ENCODE data around the gene PDE11A. TPM values are rescaled to one million over a fixed set of nuclear protein-coding genes. Genes with fewer than 3 reads are reported as not detected.

Gene PDE11A
- total RNA-seq, 2 donors from 2014 or later = 2.6 to 3.2 TPM

DNA sequence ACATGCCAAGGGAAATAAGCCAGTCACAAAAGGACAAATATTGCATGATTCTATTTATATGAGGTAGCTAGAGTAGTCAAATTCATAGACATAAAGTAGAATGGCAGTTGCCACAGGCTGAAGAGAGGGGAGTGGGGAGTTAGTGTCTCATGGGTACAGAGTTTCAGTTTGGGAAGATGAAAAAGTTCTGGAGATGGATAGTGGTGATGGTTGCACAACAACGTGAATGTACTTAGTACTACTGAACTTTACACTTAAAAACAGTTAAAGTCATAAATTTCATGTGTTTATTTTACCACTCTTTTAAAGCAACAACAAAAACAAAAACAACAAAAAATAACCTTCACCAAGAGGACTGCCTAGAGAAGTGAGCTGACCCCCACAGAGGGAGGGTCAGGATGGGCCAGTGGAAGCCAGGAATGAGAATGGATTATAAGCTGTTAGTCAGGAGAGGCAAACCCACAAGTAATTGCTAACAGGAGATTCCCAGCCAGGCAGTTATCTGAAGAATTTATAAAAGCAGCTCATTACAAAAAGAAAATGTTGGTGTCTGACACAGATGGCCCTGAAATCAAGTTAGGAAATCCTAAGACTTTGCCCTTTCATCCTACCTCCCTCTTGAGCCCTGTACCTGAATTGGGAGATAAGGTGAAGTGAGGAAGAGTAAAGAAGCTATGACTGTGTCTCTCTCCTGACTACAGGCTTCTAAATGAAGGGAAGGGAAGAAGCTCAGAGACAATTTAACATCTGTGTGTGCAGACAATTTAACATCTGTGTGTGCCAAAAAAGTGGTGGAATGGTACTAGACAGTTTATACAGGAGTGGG lies 263.4 kb downstream of the PDE11A start:
- Histone ChIP-seq H3K36me3 (no peaks in the 10 kb centered on the region), H3K4me1 (no peaks in the 10 kb centered on the region), H3K9me3 (no peaks in the 10 kb centered on the region), H3K9ac (ENCODE audit: low read depth in 2 of 2, low read length in 2 of 2) (no peak overlapping the region), H3K27me3 (no peaks in the 10 kb centered on the region), H3K4me3 (no peak overlapping the region), H3K27ac (no peak overlapping the region)
- intact Hi-C loops (cut with DNase I) = no loop called here
- no peak for DNase-seq
- TF ChIP-seq, protein P1, sequence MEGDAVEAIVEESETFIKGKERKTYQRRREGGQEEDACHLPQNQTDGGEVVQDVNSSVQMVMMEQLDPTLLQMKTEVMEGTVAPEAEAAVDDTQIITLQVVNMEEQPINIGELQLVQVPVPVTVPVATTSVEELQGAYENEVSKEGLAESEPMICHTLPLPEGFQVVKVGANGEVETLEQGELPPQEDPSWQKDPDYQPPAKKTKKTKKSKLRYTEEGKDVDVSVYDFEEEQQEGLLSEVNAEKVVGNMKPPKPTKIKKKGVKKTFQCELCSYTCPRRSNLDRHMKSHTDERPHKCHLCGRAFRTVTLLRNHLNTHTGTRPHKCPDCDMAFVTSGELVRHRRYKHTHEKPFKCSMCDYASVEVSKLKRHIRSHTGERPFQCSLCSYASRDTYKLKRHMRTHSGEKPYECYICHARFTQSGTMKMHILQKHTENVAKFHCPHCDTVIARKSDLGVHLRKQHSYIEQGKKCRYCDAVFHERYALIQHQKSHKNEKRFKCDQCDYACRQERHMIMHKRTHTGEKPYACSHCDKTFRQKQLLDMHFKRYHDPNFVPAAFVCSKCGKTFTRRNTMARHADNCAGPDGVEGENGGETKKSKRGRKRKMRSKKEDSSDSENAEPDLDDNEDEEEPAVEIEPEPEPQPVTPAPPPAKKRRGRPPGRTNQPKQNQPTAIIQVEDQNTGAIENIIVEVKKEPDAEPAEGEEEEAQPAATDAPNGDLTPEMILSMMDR (IDR thresholded peaks at IDR 0.05) = no peak

DNA sequence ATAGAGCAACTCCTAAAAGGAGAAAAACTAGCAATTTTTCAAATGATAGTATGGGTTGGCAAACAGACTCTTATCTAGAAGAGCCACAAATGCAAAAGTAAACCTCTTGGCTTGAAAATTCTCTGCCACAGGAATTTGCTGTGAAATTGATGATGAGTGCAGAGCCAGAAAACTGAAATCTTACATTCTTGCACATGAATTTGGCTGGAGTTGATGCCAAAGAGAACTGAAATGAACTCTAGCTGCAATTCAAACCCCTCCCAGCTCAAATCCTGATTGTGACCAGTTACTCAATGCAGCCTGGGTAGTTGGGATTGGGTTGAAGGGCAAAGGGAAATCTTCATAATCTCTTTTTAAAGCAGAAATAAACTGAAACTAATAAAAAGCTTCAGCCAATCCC lies 266.6 kb downstream of the PDE11A start:
- no peaks in the 10 kb centered on the region for H3K36me3 ChIP-seq
- TF ChIP-seq, protein P1 (IDR thresholded peaks at IDR 0.05) = no peak
- no peak for DNase-seq
- no peaks in the 10 kb centered on the region for H3K27me3 ChIP-seq
- no peaks in the 10 kb centered on the region for H3K9me3 ChIP-seq
- H3K4me3 ChIP-seq = no peak overlapping the region
- intact Hi-C loops (cut with DNase I) = no loop called here
- H3K27ac ChIP-seq = no peak overlapping the region
- no peak overlapping the region for H3K9ac ChIP-seq (ENCODE audit: low read depth in 2 of 2, low read length in 2 of 2)
- H3K4me1 ChIP-seq = no peaks in the 10 kb centered on the region

DNA sequence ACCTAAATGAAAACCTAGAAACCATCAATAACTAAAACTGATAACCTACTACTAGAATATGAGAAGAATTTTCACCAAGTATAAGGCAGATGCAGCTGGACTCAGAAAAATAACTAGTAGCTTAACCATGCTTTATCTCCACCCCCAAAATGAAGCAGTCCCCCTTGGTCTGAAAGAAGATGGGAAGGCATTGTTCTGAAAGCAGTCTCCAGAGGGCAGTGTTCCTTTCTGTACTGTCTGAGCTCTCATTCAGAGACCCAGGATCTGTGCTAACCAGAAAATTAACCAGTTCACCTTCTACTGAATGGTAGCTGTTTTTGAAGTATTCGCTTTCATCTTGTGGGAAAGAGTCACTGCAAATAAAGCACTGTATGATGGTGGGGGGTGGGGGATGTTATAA lies 273.0 kb downstream of the PDE11A start:
- TF ChIP-seq, protein P1 (IDR thresholded peaks at IDR 0.05) = peak; percentile 25
- H3K9me3 ChIP-seq = no peaks in the 10 kb centered on the region
- no peaks in the 10 kb centered on the region for H3K36me3 ChIP-seq
- H3K9ac ChIP-seq (ENCODE audit: low read depth in 2 of 2, low read length in 2 of 2) = no peak overlapping the region
- no peaks in the 10 kb centered on the region for H3K4me1 ChIP-seq
- peak; percentile 18 for DNase-seq
- intact Hi-C loops (cut with DNase I) = no loop called here
- H3K27me3 ChIP-seq = no peaks in the 10 kb centered on the region
- no peak overlapping the region for H3K4me3 ChIP-seq
- no peak overlapping the region for H3K27ac ChIP-seq

DNA sequence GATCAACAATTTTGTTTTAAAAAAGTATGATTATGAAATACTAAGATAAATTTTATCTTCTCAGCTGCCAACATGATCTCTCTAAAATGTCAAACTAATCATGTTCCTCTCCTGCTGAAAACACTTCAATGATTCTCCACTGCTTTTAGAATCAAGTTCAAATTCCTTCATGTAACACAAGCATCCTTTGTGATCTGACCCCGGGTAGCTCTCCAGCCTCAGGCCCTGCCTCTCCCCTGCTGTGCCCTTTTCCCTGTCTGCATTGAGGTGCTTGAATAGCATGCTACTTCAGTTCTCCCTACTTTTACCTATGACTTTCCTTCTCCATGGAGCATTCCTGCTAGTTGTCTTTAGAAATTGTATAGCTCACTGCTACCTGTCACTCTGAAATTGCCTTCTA lies 274.8 kb downstream of the PDE11A start:
- H3K9me3 ChIP-seq = no peaks in the 10 kb centered on the region
- H3K27ac ChIP-seq = no peak overlapping the region
- no peak overlapping the region for H3K9ac ChIP-seq (ENCODE audit: low read depth in 2 of 2, low read length in 2 of 2)
- no peak for DNase-seq
- intact Hi-C loops (cut with DNase I) = no loop called here
- H3K4me3 ChIP-seq = no peak overlapping the region
- H3K27me3 ChIP-seq = no peaks in the 10 kb centered on the region
- H3K4me1 ChIP-seq = no peaks in the 10 kb centered on the region
- H3K36me3 ChIP-seq = no peaks in the 10 kb centered on the region
- TF ChIP-seq, protein P1 (IDR thresholded peaks at IDR 0.05) = no peak

DNA sequence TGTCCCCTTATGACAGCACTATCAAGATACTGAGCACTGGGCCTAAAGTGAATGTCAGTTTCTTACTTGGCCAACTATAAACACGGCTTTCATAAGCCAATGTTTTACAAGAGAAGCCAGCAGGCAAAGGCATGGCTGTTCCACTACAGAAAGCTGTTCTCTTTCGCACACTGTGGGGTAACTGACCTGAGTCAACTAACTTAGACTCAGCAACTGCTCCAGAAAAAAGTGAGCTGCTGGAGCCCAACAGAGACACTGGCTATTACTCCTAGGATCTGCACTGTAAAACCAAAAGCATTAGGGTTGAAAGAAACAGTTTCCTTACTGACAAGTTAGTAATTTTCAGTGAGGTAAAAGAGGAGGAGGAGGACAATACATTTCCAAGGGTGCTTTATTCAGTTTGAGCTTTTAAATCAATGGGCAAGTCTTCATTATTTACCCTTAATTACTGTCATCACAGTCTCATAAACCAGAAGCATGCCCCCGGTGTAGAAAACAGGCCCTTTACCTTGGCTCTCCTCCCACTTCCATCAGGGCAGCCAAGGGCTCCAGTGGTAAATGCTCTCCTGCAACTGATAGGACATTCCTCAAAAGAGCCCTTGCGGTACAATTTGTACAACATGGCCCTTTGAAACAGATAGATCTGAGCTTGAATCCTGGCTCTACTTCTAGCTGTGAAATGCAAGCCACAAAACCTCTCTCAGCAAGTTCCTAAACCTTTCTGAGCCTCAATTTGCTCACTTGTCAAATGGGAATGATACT lies 275.7 kb downstream of the PDE11A start:
- DNase-seq = no peak
- H3K36me3 ChIP-seq = no peaks in the 10 kb centered on the region
- no peak overlapping the region for H3K9ac ChIP-seq (ENCODE audit: low read depth in 2 of 2, low read length in 2 of 2)
- H3K9me3 ChIP-seq = no peaks in the 10 kb centered on the region
- H3K4me1 ChIP-seq = no peaks in the 10 kb centered on the region
- intact Hi-C loops (cut with DNase I) = no loop called here
- H3K27ac ChIP-seq = no peak overlapping the region
- no peaks in the 10 kb centered on the region for H3K27me3 ChIP-seq
- no peak overlapping the region for H3K4me3 ChIP-seq
- TF ChIP-seq, protein P1 (IDR thresholded peaks at IDR 0.05) = no peak
